ENCODE measurements around the gene SUGCT.

Gene SUGCT

DNA sequence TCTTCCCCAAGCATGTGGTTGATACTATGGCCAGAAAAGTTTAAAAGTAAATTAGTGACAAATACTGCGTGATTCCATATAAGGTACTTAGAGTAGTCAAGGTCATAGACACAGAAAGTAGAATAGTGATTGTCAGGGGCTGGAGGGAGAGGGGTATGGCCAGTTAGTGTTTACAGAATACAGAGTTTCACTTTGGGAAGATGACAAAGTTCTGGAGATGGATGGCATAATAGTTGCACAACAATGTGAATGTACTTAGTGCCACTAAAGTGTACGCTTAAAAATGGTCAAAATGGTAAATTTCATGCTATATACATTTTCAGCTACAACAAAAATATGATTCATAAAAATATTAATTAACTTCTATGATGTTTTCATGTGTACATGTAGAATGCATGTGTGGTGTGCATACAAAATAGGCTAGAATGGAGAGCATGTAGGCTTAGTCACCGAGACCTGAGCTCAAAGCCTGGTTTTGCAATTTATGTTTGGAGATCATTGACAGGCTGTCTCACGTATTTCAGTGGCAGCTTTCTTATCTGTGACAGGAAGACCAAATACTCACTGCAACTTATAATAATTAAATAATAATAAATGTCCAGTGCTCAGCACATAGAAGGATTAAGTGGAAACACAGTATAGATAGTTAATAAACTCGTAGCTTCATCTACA is 625.6 kb downstream of the SUGCT start:
- H3K4me3 ChIP-seq (ENCODE audit: low read depth, low read length), result no peak overlapping the region
- TF ChIP-seq MYC (IDR thresholded peaks at IDR 0.05; ENCODE audit: low read depth, low read length), result no peak
- TF ChIP-seq CTCF (IDR thresholded peaks at IDR 0.05; ENCODE audit: low read depth, low read length), result no peak
- no peak for TF ChIP-seq MAX (IDR thresholded peaks at IDR 0.05; ENCODE audit: low read depth, low read length)
- no peak for TF ChIP-seq POLR2A (IDR thresholded peaks at IDR 0.05; ENCODE audit: extremely low read depth, insufficient read length)
- no peak for DNase-seq (ENCODE audit: low read depth)

DNA sequence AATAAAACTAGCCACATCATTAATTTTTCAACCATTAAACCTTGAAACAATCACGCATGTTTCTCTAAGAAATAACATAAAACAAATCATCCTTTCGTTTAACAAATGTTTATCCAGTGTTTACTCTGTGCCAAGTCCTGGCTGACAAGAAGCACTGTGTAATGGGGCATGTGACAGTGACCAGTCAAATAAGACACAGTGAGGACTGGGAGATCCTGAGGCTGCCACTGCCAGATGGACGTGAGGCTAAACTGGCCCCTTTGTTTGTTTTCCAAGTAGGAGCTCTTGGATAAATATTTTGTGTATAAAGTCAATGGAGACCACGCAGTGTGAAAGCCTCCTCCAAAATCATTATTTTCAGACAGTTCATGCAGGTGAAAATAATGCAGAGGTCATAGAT is 626.2 kb downstream of the SUGCT start:
- no peak for DNase-seq (ENCODE audit: low read depth)
- H3K4me3 ChIP-seq (ENCODE audit: low read depth, low read length), result no peak overlapping the region

DNA sequence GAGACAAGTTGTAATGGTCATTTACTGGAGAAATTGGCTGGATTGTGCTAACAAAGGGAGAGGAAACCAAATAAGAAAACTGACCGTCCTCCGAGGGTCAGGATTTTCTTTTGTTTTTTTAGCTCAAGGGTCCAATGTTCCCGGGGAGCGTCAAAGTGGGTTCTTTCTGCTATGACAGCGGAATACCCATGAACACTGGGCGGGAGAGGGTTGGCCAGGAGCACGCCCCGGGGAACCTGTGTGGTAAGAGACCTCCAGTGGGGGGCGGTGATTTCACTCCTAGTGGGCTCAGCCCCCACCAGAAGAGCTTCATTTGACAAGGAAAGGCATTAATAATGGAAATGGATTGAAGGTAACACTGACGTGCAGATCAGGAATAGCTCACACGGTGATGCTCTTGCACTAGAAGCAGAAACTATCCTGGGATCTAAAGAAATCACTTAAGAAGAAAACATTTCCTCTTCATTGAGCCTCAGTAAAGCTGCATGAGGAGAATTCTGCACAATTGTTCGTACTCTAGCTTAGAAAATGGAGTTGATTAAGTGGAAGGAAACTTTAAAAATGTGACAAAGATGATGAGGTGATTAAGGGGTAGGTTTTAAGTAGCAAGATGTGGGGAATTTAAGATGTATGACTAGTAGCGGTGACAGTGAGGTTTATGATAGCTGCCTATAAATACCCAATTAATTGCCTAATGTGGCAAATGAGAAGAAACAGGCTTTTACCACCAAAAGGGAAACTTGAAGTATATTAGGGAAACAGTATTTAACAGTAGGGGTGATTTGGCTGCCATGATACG is 627.2 kb downstream of the SUGCT start:
- DNase-seq (ENCODE audit: low read depth), result no peak
- TF ChIP-seq POLR2A (IDR thresholded peaks at IDR 0.05; ENCODE audit: extremely low read depth, insufficient read length), result no peak
- TF ChIP-seq MYC (IDR thresholded peaks at IDR 0.05; ENCODE audit: low read depth, low read length), result no peak

More for the DNA sequence above, 626.2 kb downstream of the SUGCT start:
- TF ChIP-seq POLR2A (IDR thresholded peaks at IDR 0.05; ENCODE audit: extremely low read depth, insufficient read length) (no peak), MAX (IDR thresholded peaks at IDR 0.05; ENCODE audit: low read depth, low read length) (no peak)

DNA sequence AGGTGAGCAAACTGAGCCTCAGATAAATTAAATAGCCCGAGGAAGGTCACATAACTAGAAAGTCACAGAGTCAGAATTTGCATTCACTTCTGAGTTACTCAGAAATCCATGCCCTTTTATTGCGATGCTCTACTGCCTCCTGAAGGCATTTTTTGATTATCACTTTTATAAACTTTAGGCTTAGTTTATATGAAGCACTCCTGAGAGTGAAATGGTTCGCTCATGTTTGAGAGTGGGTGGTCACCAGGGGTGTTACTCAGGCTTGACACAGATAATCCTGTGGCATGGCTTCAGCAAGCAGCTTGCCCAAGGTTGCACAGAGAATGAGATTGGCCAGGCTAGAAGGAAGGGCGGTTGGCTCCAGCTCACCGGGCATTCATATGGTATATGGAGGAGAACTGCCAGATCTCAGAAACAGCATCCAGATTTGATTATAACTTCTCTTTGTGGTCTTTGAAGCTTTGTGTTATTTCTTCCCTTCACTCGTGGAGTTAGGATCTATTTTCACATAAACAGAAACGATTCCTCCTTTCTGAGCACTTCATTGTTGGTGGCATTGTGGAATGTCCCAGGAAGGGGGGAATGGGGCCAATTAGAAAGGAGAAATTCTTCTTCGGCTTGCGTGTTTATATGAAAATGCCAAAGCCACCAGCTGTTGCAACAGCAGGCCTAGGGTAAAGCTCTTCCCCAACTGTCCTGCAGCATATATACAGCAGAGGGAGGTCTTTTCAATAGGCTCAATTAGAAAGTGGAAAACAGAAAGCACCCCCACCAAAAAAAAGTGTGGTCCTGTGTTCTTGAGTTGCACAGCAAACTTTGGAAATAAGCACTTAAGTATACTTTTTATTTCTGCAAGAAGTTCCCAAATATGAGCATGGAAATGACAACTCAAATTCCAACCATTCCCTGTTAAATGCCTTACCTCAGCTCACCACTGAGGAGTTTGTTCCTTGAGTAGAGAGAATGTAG is 628.8 kb downstream of the SUGCT start:
- TF ChIP-seq CTCF (IDR thresholded peaks at IDR 0.05; ENCODE audit: low read depth, low read length), result no peak
- TF ChIP-seq MYC (IDR thresholded peaks at IDR 0.05; ENCODE audit: low read depth, low read length), result no peak
- TF ChIP-seq POLR2A (IDR thresholded peaks at IDR 0.05; ENCODE audit: extremely low read depth, insufficient read length), result no peak
- TF ChIP-seq MAX (IDR thresholded peaks at IDR 0.05; ENCODE audit: low read depth, low read length), result no peak

More for the DNA sequence above, 627.2 kb downstream of the SUGCT start:
- H3K4me3 ChIP-seq (ENCODE audit: low read depth, low read length), result no peak overlapping the region

DNA sequence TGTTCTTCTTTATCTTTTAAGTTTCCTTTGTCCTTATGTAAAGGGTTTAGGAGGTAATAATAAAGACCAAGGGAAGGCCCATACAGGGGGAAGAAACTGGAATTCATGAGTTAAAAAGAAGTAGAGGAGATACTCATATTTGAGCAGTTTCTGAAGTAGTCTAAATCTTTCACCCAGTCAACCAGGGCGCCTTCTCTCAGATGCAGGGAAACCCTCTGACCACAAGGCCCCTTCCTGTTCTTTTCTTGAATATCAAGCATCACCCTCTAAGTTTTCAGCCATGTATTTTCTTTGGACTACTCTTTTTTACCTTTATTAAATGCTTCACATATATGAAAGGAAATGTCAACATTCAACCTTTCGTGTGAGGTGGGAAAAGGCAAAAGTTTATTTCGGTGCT is 630.8 kb downstream of the SUGCT start:
- DNase-seq (ENCODE audit: low read depth), result no peak
- TF ChIP-seq CTCF (IDR thresholded peaks at IDR 0.05; ENCODE audit: low read depth, low read length) (no peak), MAX (IDR thresholded peaks at IDR 0.05; ENCODE audit: low read depth, low read length) (no peak), POLR2A (IDR thresholded peaks at IDR 0.05; ENCODE audit: extremely low read depth, insufficient read length) (no peak), MYC (IDR thresholded peaks at IDR 0.05; ENCODE audit: low read depth, low read length) (no peak)
- no peak overlapping the region for H3K4me3 ChIP-seq (ENCODE audit: low read depth, low read length)

More for the DNA sequence above, 628.8 kb downstream of the SUGCT start:
- DNase-seq (ENCODE audit: low read depth), result no peak
- H3K4me3 ChIP-seq (ENCODE audit: low read depth, low read length), result no peak overlapping the region

GRCh38 chr7:40772096-40772495 is 637.3 kb downstream of the SUGCT start:
- TF ChIP-seq MAX (IDR thresholded peaks at IDR 0.05; ENCODE audit: low read depth, low read length) (no peak), CTCF (IDR thresholded peaks at IDR 0.05; ENCODE audit: low read depth, low read length) (no peak), MYC (IDR thresholded peaks at IDR 0.05; ENCODE audit: low read depth, low read length) (no peak), POLR2A (IDR thresholded peaks at IDR 0.05; ENCODE audit: extremely low read depth, insufficient read length) (no peak)
- no peak for DNase-seq (ENCODE audit: low read depth)
- H3K4me3 ChIP-seq (ENCODE audit: low read depth, low read length), result no peak overlapping the region
